Hepatocyte (in vitro differentiated cells): ENCODE data around the gene ZNF587B. TPM values are rescaled to one million over a fixed set of nuclear protein-coding genes. Genes with fewer than 3 reads are reported as not detected.
"Not testable (repeated sequence)": the region's sequence is repeated elsewhere in the genome, so short reads cannot be mapped to it uniquely, and the experiment has no call there.

Experiments
- DNase-seq: peaks from one replicate; pipeline ENCODE4 v3.0.0-alpha.2; 2016; ENCODE audit warnings: low spot score
- H2AFZ ChIP-seq: fragments of 200-600 bp; sonication (generic); 2 replicates; pipeline ENCODE4 v1.6.0; 2016; ENCODE audit warnings: antibody characterized with exemption, mild to moderate bottlenecking
- H3K27ac ChIP-seq: fragments of 200-600 bp; sonication (generic); 2 replicates; pipeline ENCODE4 v1.5.1; 2016; ENCODE audit warnings: mild to moderate bottlenecking
- H3K27me3 ChIP-seq: fragments of 200-600 bp; sonication (generic); 2 replicates; pipeline ENCODE4 v1.6.1; 2016
- H3K36me3 ChIP-seq: fragments of 200-600 bp; sonication (generic); replicated peaks from 2 replicates; pipeline ENCODE4 v1.5.1; 2016; ENCODE audit warnings: low read depth; ENCODE audit not compliant: insufficient read depth
- H3K4me1 ChIP-seq: fragments of 200-600 bp; sonication (generic); 2 replicates; pipeline ENCODE4 v1.5.1; 2016; ENCODE audit warnings: mild to moderate bottlenecking, moderate library complexity; ENCODE audit not compliant: insufficient read depth
- H3K4me2 ChIP-seq: fragments of 200-600 bp; sonication (generic); 2 replicates; pipeline ENCODE4 v1.6.0; 2016
- H3K4me3 ChIP-seq: fragments of 200-600 bp; sonication (generic); 2 replicates; pipeline ENCODE4 v1.5.1; 2016; ENCODE audit warnings: mild to moderate bottlenecking
- H3K79me2 ChIP-seq: fragments of 200-600 bp; sonication (generic); 2 replicates; pipeline ENCODE4 v1.6.0; 2017; ENCODE audit warnings: mild to moderate bottlenecking
- H3K9me2 ChIP-seq: fragments of 200-600 bp; sonication (generic); replicated peaks from 2 replicates; pipeline ENCODE4 v1.6.0; 2017; ENCODE audit warnings: mild to moderate bottlenecking; ENCODE audit not compliant: insufficient read depth
- H3K9me3 ChIP-seq: fragments of 200-600 bp; sonication (generic); 2 replicates; pipeline ENCODE4 v1.5.1; 2016; ENCODE audit warnings: low read depth, mild to moderate bottlenecking
- H4K20me1 ChIP-seq: fragments of 200-600 bp; sonication (generic); 2 replicates; pipeline ENCODE4 v1.6.0; 2016; ENCODE audit warnings: mild to moderate bottlenecking; ENCODE audit not compliant: insufficient read depth, poor library complexity, severe bottlenecking
- CTCF ChIP-seq: fragments of 200-600 bp; sonication (generic); IDR thresholded peaks from 2 replicates; pipeline ENCODE4 v1.5.1; 2016; ENCODE audit warnings: antibody characterized with exemption, mild to moderate bottlenecking; ENCODE audit not compliant: poor library complexity
- EZH2 ChIP-seq: fragments of 200-600 bp; sonication (generic); IDR thresholded peaks from 2 replicates; pipeline ENCODE4 v1.6.1; 2016; ENCODE audit warnings: antibody characterized with exemption, mild to moderate bottlenecking, borderline replicate concordance
- EZH2phosphoT487 ChIP-seq: fragments of 200-600 bp; sonication (generic); IDR thresholded peaks from one replicate; pipeline ENCODE4 v1.6.1; 2018; ENCODE audit warnings: antibody characterized with exemption, mild to moderate bottlenecking, low read depth, moderate library complexity; ENCODE audit not compliant: unreplicated experiment, severe bottlenecking
- WGBS: methylation state at CpG from one replicate; pipeline ENCODE4 v1.1.6; 2016; ENCODE audit warnings: low lambda C conversion rate; ENCODE audit errors: missing lambda C conversion rate; 5-methylcytosine and 5-hydroxymethylcytosine counted together
- polyA plus RNA-seq: library from polyadenylated mRNA; unstranded; fragments of >200 nt; fragmentation: Nextera tagmentation; extraction: Ambion mirVana; gene quantifications from 2 replicates; pipeline ENCODE4 v1.2.1, GENCODE V29; 2016
- total RNA-seq: library from RNA; depleted of rRNA; stranded (reverse); fragments of >200 nt; gene quantifications from 2 replicates; pipeline ENCODE4 v1.2.3, GENCODE V29; 2014

Gene ZNF587B
- total and polyA plus RNA-seq, 2 experiments from 2014 or later, result 1.8 to 16.8 TPM

GRCh38 chr19:57870225-57870624 lies 40.1 kb downstream of the ZNF587B start:
- Histone ChIP-seq H3K4me1 (no peaks in the 10 kb centered on the region), H3K4me3 (no peak overlapping the region), H3K36me3 (peaks cover 29% of the 10 kb centered on the region), H2AFZ (no peak overlapping the region), H3K9me3 (peaks cover 47% of the 10 kb centered on the region), H3K27ac (no peak overlapping the region), H3K27me3 (no peaks in the 10 kb centered on the region), H4K20me1 (no peaks in the 10 kb centered on the region), H3K4me2 (no peak overlapping the region), H3K9me2 (no peaks in the 10 kb centered on the region), H3K79me2 (peaks cover 16% of the 10 kb centered on the region)
- no peak for DNase-seq
- 90% methylated on average over 2 of the region's 2 CpGs for WGBS
- TF ChIP-seq EZH2 (no peak), CTCF (no peak), EZH2phosphoT487 (no peak)

- DNase-seq, result no peak
- H3K36me3 ChIP-seq, result peaks cover 26% of the 10 kb centered on the region
- no peaks in the 10 kb centered on the region for H4K20me1 ChIP-seq
- H3K9me2 ChIP-seq, result no peaks in the 10 kb centered on the region
- peaks cover 41% of the 10 kb centered on the region for H3K9me3 ChIP-seq
- H3K79me2 ChIP-seq, result peaks cover 8% of the 10 kb centered on the region
- no peak overlapping the region for H3K4me2 ChIP-seq
- no peak overlapping the region for H3K4me3 ChIP-seq
- no peak for TF ChIP-seq EZH2phosphoT487
- no peak for TF ChIP-seq CTCF
- TF ChIP-seq EZH2, result no peak
- H2AFZ ChIP-seq, result no peak overlapping the region
- H3K27me3 ChIP-seq, result no peaks in the 10 kb centered on the region
- H3K4me1 ChIP-seq, result no peaks in the 10 kb centered on the region
- no peak overlapping the region for H3K27ac ChIP-seq
Observed at GRCh38 chr19:57872450-57872849, 42.4 kb downstream of the ZNF587B start.

- 98% methylated on average over 8 of the region's 8 CpGs for WGBS
- not testable (repeated sequence) for H3K4me2 ChIP-seq, H3K27ac ChIP-seq, H3K4me3 ChIP-seq, H3K4me1 ChIP-seq, H2AFZ ChIP-seq, H3K27me3 ChIP-seq, H4K20me1 ChIP-seq, H3K9me2 ChIP-seq, DNase-seq
- Histone ChIP-seq H3K36me3 (peaks cover 19% of the 10 kb centered on the region), H3K9me3 (peaks cover 41% of the 10 kb centered on the region), H3K79me2 (peaks cover 16% of the 10 kb centered on the region)
Observed at GRCh38 chr19:57873883-57874799, 44.0 kb downstream of the ZNF587B start.

GRCh38 chr19:57886046-57886445 lies 55.9 kb downstream of the ZNF587B start:
- 68% methylated on average over 3 of the region's 3 CpGs for WGBS
- Histone ChIP-seq H4K20me1 (no peaks in the 10 kb centered on the region), H3K4me2 (peak overlapping the region; percentile 83), H3K4me3 (no peak overlapping the region), H3K4me1 (peaks cover 5% of the 10 kb centered on the region), H3K79me2 (peaks cover 56% of the 10 kb centered on the region), H3K9me2 (no peaks in the 10 kb centered on the region), H3K9me3 (no peaks in the 10 kb centered on the region), H2AFZ (no peak overlapping the region), H3K27ac (no peak overlapping the region), H3K36me3 (no peaks in the 10 kb centered on the region), H3K27me3 (no peaks in the 10 kb centered on the region)
- DNase-seq, result no peak
- TF ChIP-seq EZH2 (no peak), EZH2phosphoT487 (no peak), CTCF (no peak)
